VCaP (cell line): ENCODE results near the gene NCF2.

Experiments
- H3K27ac ChIP-seq: fragments of 450-650 bp; 2 replicates; pipeline ENCODE4 v1.5.1; 2017
- TF ChIP-seq, protein P1 (sequence below): fragments of 450-650 bp; conservative IDR thresholded peaks from 2 replicates; pipeline ENCODE4 v1.5.1; 2017; ENCODE audit warnings: mild to moderate bottlenecking, moderate library complexity

Gene NCF2

GRCh38 chr1:183552441-183552840, 37.8 kb downstream of the NCF2 start:
- H3K27ac ChIP-seq: no peak overlapping the region
- TF ChIP-seq, protein P1, sequence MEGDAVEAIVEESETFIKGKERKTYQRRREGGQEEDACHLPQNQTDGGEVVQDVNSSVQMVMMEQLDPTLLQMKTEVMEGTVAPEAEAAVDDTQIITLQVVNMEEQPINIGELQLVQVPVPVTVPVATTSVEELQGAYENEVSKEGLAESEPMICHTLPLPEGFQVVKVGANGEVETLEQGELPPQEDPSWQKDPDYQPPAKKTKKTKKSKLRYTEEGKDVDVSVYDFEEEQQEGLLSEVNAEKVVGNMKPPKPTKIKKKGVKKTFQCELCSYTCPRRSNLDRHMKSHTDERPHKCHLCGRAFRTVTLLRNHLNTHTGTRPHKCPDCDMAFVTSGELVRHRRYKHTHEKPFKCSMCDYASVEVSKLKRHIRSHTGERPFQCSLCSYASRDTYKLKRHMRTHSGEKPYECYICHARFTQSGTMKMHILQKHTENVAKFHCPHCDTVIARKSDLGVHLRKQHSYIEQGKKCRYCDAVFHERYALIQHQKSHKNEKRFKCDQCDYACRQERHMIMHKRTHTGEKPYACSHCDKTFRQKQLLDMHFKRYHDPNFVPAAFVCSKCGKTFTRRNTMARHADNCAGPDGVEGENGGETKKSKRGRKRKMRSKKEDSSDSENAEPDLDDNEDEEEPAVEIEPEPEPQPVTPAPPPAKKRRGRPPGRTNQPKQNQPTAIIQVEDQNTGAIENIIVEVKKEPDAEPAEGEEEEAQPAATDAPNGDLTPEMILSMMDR: no peak

DNA sequence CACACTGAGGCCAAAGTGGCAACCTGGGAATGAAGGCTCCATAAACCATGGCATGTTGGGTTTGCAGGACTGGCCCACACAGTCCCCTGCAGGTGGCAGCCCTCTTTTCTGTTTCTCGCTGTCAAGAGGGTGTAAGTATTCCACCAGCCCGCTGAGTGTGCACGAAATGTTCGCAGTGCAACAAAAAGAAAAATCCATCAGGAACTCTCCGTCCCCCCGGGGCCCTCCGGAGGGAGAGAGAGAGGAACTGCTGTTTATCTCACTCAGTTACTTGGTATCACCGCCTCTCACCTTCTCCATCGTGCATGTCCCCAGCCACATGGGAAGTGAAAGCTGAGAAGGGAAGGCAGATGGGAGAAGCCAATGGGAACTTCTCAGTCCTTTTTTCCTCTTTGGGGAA, 38.3 kb downstream of the NCF2 start:
- TF ChIP-seq, protein P1: no peak

GRCh38 chr1:183550915-183551314, 39.3 kb downstream of the NCF2 start:
- TF ChIP-seq, protein P1: no peak
- H3K27ac ChIP-seq: no peak overlapping the region

More for the DNA sequence above, 38.3 kb downstream of the NCF2 start:
- no peak overlapping the region for H3K27ac ChIP-seq

- no peak overlapping the region for H3K27ac ChIP-seq
- TF ChIP-seq, protein P1: no peak
These were observed 42.1 kb downstream of the NCF2 start for GRCh38 chr1:183548116-183548515.

GRCh38 chr1:183546427-183546826, 43.8 kb downstream of the NCF2 start:
- H3K27ac ChIP-seq: no peak overlapping the region
- TF ChIP-seq, protein P1: no peak

DNA sequence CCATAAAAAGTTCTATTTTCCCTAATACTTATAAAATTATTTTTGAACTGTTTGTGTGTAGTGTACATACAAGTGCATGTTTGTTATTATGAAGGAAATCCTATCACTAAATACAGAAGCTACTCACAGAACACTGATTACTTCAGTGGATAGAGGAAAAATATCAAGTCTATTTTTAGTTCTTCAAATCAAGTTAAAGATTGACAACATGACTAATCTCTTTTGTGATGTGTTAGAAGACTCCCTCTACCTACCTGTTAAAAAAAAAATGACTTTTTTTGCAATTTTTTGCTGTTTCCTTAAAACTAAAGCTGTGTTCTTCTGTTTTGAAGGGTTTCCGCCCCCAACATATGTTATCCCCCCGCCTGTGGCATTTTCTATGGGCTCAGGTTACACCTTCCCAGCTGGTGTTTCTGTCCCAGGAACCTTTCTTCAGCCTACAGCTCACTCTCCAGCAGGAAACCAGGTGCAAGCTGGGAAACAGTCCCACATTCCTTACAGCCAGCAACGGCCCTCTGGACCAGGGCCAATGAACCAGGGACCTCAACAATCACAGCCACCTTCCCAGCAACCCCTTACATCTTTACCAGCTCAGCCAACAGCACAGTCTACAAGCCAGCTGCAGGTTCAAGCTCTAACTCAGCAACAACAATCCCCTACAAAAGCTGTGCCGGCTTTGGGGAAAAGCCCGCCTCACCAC, 45.5 kb downstream of the NCF2 start:
- TF ChIP-seq, protein P1: no peak
- no peak overlapping the region for H3K27ac ChIP-seq

DNA sequence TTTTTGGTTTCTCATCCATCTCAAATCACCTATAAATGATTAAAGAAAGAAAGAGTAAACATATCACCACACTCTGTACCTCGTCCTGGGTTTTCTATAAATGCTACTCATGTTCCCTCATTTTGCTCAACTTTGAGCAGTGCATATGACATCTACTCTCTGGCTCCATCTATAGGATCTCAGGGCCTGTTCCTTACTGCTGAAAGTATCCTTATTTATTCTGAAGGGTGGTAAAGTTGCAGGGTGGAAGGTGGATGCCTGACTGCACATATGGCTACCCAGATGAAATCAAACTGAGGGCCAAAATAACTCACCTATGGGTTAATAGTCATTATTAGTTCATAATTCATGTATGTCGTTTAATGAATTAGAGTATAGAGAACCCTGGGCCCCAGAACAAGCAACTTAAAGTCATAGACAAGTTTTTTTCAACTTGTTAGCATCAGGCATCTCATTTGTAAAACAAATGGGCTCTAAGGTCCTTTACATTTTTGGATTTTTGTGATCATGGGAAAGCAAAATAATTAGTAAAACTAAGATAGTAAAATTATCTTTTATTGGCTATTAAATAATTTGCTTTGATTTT, 46.5 kb downstream of the NCF2 start:
- TF ChIP-seq, protein P1: peak; percentile 86
- H3K27ac ChIP-seq: peak overlapping the region; percentile 35; the same call in 1 of the 2 replicates
